ENCODE measurements around the gene STX16.

Gene STX16

GRCh38 chr20:58660855-58661597, 9.9 kb downstream of the STX16 start:
- TF ChIP-seq POLR2AphosphoS5 (IDR thresholded peaks at IDR 0.05; ENCODE audit: low read depth, low read length) (no peak), TAF1 (IDR thresholded peaks at IDR 0.05; ENCODE audit: borderline replicate concordance, insufficient read depth, low read length) (no peak), REST (IDR thresholded peaks at IDR 0.05; ENCODE audit: insufficient read depth in 1 of 2, low read depth in 2 of 2, low read length in 2 of 2) (no peak), FOXP2 (optimal IDR thresholded peaks at IDR 0.05; ENCODE audit: borderline replicate concordance, extremely low read depth, extremely low read length, insufficient read depth) (no peak), SIN3A (IDR thresholded peaks at IDR 0.05; ENCODE audit: borderline replicate concordance, insufficient read depth, low read length) (no peak)

- TF ChIP-seq REST (IDR thresholded peaks at IDR 0.05; ENCODE audit: insufficient read depth in 1 of 2, low read depth in 2 of 2, low read length in 2 of 2) = no peak
These were observed 10.8 kb downstream of the STX16 start for GRCh38 chr20:58661598-58662473.

- TF ChIP-seq POLR2AphosphoS5 (IDR thresholded peaks at IDR 0.05; ENCODE audit: low read depth, low read length) (no peak), FOXP2 (optimal IDR thresholded peaks at IDR 0.05; ENCODE audit: borderline replicate concordance, extremely low read depth, extremely low read length, insufficient read depth) (no peak), TAF1 (IDR thresholded peaks at IDR 0.05; ENCODE audit: borderline replicate concordance, insufficient read depth, low read length) (no peak), SIN3A (IDR thresholded peaks at IDR 0.05; ENCODE audit: borderline replicate concordance, insufficient read depth, low read length) (no peak), REST (IDR thresholded peaks at IDR 0.05; ENCODE audit: insufficient read depth in 1 of 2, low read depth in 2 of 2, low read length in 2 of 2) (no peak)
These were observed 13.2 kb downstream of the STX16 start for GRCh38 chr20:58664331-58664730.

- TF ChIP-seq TAF1 (IDR thresholded peaks at IDR 0.05; ENCODE audit: borderline replicate concordance, insufficient read depth, low read length) = no peak
- no peak for TF ChIP-seq POLR2AphosphoS5 (IDR thresholded peaks at IDR 0.05; ENCODE audit: low read depth, low read length)
- TF ChIP-seq SIN3A (IDR thresholded peaks at IDR 0.05; ENCODE audit: borderline replicate concordance, insufficient read depth, low read length) = no peak
- TF ChIP-seq FOXP2 (optimal IDR thresholded peaks at IDR 0.05; ENCODE audit: borderline replicate concordance, extremely low read depth, extremely low read length, insufficient read depth) = no peak
- no peak for TF ChIP-seq REST (IDR thresholded peaks at IDR 0.05; ENCODE audit: insufficient read depth in 1 of 2, low read depth in 2 of 2, low read length in 2 of 2)
These were observed 13.8 kb downstream of the STX16 start for GRCh38 chr20:58664883-58665282.

All from PFSK-1 (cell line).